DMS53 (cell line): ENCODE data around the gene SERGEF.

Experiments used
- DNase-seq: peaks from one replicate; lab custom pipeline; 2025; lab: John Stamatoyannopoulos, UW

SERGEF gene

DNA sequence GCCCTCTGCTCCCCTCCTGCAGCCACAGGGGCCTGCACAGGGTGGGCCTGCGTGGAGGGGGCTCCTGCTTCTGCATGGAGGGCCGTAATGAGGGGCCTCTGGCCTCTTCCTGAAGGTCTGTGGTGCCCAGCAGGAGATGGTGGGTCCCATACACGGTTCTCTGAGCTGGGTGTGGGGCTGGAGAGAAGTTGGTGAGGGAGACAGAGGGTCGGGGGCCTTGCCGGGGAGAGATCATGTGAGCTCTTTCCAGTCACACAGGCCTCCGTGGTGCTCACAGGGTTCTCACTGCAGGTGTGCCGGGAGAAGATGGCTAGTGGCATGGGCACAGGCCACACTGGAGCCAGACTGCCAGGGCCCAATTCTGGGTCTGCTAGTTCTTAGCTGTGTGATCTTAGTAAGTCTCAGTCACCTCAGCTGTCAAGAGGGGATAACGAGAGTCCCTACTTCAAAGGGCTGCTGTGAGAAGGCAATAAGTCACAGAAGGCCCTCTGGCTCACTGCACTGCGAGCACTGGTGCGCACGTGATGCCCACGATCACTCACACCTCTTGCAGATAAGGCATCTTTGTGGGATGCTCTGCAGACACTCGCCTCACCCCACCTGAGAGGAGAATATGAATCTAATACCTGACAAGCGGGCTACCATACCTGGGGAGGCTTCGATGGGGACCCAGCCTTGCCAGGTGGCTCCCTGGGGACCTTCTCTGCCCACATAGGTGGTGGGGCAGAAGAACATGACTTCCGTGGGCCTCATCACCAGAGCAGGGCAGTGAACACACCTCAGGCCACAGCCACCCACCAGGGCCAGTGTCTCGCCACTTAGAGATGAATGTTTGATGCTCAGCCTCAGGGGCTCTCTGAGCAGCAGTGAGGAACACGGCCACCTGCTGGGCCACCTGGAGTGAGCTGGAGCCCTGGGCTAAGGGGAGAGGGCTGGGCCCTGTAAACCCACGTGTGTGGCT, 263.8 kb downstream of the SERGEF start:
- no peak for DNase-seq

DNA sequence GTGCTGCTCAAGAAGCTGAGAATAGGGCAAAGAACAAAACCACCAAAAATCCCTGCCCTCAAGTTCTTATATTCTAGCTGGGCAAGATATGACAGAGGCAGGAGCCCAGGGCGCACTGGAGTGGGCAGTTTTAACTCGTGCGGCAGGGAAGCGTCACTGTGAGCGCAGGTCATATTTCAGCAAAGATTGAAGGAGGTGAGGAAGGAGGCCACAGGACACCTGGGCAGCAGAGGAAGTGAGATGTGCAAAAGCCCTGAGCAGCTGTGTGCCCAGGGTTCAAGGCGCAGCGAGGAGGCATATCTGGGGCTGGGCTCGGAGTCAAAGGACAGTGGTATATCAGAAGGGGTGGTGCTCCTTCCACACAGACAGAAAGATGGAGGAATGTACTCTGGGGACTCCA, 264.8 kb downstream of the SERGEF start:
- no peak for DNase-seq

DNA sequence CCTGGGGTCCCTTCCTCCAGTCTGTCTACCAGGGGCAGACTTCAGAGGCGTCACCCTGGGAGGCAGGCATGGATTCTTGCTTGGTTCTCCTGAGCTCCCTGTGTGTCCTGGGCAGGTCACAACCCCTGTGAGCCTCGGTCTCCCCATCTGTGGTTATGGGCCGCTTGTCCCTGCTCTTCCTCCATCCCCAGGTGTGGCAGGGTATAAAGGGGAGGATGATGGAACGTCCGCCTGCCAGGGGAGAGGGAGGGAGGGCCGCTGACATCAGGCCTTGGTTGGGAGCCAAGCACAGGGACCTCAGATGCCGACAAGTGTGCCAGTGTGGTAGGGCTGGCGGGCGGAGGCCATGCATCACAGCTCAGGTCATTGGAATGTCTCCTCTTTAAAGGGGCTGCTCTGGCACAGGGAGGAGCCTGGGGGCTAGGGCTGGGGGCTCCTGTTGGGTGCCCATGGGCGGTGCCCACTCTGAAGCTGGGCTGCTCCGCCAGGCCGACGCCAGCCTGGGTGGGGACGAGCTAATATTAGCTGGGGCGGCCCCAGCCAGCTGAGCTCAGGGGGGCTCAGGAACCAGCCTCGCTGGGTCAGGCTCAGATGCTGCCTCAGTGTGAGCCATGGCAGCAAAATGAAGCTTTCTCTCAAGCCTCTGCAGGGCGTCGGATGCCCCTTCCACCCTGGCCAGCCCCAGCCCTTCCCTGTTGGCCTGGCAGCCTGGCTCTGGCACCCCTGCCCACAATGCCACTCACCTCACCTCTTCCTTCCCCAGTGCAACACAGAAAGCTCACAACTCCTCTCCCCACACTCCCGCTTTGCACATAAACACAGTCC, 265.5 kb downstream of the SERGEF start:
- no peak for DNase-seq

DNA sequence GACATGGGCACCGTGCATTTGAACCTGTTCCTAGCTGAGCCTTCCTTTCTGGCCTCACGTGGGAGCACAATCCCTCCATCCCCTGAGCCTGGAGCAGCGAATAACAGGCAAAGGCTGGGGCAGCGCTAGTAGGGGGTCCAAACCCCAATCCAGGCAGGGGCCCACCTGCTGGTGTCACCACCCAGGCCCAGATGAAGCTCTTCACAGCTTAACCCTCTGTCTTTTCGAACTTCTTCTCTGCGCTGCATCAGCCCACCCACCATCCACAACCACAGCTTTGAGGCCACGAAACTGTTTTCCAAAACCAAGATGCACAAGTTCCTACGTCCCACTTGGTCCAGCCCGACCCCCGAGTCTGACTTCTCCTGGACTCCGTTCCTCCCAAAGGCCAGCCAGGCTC, 266.8 kb downstream of the SERGEF start:
- no peak for DNase-seq

DNA sequence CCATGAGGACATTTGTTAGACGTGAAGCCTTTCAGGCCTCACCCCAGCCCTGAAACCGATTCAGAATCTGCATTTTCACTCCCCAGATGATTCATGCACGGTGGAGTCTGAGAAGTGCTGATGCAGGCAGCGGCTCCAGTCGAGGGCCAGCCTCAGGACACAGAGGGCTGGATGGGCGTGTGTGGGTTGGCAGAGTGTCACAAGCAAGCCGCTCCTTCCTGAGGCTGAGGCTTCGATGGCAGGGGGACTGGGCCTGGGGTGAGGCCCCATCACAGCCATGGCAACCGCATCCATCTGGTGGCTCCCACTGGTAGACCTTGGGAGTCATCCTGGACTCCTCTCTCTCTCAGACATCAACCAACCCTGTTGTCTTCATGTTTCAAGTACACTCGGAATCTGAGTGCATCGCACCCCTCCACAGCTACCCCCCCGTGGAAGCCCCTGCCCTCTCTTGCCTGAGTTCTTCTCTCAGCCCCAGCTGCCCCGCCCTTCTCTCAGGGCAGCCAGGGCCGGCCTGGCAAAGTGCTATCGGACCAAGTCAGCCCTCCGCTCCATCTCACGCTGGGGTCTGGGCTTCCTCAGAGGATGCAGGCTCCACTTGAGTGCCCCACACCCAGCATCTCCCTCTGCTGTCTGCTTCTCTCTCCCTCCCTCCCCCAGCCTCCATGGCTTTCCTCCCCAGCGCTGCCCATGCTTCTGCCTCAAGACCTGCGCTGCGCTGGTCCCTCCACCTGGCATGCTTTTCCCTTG, 267.6 kb downstream of the SERGEF start:
- DNase-seq: no peak

DNA sequence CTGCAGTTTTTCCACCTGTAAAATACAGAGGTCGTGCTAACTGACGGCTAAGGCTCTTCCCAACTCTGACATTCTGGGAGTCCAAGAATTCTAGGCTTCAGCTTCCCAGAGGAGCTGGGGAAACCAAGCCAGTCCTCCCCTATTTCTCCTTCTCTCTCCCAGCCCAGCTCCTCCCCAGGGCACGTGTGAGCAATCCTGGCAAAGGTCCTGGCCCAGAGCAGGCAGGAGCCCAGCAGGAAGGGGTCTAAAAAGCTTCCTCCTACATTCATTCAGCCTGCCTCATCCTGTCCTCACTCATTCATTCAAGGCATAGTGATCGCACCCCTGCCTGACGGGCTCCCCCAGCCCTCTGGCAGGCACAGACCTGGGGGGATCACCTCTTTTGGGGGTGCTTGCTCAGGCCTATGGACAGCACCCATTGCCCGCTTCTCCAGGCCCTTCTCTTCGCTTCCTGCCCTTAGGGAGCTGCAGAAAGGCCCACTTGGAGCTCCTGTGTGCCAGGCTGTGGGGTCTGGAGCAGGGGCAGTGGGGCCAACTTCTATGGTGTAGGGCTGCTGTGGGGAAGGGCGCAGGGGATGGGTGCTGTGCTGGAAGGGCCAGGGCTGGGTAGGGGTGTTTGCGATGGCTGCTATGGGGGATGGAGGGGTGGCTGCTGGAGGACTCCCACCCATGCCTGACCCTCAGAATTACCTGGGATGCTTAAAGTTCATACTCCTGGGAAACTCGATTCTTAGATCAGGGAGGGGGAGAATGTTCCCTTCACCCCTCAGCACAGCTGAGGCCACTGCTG, 268.5 kb downstream of the SERGEF start:
- DNase-seq: no peak

DNA sequence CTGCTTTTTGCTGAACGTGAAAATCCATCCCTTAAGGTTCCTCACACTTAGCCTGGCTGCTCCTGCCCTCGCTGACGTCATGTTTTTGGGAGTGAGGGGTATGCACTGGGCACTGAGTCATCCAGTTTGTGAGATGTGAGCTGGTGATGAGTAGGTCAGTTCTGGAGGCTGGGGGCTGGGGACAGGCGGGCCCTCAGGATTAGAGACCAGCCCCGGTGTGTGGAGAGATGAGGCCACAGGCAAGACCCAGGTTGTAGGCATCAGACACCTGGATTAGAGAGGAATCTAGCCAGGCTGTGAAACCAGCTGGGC, 269.1 kb downstream of the SERGEF start:
- DNase-seq: no peak

DNA sequence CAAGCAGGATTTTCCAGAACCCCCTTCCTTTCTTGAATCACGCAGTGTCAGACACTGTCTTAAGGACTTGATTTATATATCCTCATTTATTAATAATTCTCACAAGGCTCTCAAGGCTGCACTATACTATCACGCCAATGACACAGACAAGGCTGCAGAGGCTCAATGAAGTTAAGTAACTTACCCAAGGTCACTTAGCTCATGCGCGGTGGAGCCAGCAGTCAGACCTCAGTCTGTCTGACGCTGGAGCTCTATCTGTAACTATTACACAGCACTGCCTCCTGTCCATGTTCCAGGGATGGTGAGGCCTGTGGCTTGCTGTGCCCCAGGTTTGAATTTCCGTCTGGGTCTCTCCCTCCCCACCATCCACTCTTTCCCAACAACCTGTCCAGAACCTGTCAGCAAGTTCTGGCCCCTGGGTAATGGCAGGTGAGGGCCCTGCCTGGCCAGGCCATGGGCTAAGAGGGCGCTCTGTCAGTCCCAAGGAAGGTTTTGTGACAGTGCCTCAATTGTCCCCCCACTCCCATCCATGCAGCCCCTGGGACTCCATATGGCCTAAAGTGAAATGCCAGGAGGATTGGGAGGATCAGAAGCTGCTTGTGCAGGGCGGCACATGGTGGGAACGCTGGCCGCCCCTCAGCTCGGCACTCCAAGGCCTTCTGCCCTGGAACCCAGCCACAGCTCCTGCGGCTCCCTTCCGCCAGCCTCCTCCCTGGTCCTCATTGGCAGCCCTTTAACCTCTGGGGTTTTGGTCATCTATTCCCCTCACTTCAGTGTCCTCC, 269.6 kb downstream of the SERGEF start:
- DNase-seq: no peak

DNA sequence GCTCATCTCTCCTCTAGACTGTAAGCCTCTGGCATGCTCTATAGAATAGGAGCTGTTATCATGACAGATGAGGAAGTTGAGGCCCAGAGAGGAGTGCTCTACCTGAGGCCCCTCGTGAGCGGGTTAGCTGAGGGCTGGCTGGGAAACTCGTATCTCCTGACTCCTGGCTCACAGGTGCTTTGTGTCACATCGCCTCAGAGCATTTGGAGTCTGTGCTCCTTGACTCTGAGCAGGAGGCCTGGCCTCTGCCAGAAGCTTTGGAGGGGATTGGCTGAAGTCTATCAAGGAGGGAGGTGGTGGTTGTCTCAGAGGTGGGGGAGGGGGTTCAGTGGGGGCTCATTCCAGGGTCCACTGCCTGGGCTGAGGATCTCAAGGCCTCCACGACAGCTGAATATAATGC, 270.8 kb downstream of the SERGEF start:
- DNase-seq: no peak

DNA sequence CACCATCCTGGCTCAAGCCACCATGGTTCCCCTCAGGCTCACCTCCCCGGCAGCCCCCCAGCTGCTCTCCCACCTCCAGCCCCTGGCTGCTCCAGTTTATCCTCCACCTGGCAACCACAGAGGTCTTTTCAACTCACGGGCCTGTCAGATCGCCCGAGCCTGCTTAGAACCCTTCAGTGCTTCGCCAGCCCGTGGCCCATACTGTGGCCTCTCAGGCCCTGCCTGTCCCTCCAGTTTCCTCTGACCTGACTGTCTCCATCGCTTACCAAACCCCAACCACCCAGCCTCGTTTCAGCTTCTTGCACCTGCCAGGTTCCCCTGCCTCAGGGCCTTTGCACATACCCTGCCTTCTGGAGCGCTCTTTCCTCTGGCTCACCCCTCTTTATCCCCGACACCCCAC, 271.4 kb downstream of the SERGEF start:
- DNase-seq: no peak

DNA sequence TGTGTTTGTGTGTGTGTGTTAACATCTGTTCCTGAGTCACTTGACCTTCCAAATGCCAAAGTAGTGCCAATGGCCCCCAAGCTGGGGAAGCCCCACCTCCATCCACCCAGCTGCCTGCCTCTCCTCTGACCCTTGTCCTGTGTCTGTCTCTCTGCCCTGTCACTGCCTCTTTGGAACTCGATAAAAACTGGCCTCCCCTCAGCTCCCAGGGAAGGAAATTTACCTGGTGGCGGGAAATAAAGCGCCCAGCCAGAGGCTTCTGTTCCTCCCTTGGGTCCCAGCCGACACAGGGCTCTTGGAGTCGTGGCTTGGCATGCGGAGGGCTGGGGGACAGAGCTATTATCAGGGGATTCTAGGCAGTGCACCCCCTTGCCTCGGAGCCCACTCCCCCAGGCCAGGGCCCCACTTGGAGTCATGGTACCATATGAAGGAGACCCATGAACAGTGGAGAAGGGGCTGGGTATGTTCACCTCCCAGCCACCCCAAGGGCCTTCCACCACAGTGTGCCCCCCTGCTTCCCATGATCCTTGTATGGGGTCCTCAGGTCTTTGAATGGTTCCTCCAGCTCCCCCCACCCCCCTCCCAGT, 272.1 kb downstream of the SERGEF start:
- DNase-seq: no peak

DNA sequence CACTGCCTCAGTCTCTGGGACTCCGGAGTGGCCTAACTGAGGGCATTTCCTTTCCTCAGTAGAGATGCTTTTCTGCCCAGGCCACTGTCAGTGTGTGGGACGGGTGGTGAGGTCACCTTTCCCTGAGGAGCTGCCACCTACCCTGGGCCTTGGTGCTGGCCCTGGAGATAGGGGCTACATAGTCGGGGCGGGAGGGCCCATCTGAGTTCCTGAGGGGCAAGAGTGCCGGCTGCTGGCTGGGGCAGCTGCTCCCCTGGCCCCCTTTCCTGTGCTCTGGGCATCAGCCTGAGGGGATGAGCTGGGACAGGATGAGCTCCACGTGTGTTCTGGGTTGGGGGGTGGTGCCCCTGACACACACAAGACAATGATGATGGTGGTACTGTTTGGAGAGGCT, 272.9 kb downstream of the SERGEF start:
- DNase-seq: no peak

DNA sequence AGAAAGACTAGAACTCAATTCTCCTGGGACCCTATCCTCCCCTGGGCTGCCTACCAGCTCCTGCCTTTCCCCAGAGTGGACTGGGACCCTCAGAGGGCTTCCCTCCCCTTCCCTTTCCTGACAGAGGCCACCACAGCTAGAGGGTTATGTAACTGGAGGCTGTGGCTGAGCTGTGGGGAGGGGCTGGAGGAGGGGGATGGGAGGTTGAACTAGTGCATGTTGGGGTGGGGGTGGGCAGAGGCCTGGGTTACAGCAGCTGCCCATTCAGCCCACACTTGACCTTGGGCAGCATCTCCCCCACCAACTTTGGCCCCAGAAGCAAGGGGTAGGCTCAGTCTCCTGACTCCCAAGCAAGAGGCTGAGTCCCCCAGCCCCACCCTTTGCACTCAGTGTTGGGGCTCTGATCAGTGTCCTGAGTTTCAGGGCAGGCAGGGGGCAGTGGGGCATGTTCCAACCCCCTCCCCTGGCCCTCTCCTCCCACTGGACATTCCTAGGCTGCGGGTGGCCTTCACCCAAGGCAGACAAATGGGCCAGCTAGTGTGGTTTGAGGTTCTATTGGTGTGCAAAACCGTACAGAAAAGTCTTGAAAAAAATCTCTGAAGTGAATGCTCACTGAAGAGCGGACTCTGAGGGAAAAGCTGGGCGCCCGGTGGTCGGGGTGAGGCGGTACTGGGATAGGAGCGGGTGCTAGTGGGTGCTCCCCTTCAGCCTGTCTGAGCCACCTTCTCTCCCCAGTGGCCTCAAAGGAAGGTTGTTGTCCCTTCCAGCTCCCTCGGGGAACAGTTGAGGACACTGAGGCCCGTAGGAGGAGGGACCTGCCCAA, 274.5 kb downstream of the SERGEF start:
- DNase-seq: no peak
